EH (cell line): Measurements from ENCODE around the gene KCNA2.

Experiments used
- DNase-seq: peaks from one replicate; pipeline ENCODE4 v3.0.0-alpha.2; 2015; ENCODE audit warnings: low read depth

The KCNA2 gene

DNA sequence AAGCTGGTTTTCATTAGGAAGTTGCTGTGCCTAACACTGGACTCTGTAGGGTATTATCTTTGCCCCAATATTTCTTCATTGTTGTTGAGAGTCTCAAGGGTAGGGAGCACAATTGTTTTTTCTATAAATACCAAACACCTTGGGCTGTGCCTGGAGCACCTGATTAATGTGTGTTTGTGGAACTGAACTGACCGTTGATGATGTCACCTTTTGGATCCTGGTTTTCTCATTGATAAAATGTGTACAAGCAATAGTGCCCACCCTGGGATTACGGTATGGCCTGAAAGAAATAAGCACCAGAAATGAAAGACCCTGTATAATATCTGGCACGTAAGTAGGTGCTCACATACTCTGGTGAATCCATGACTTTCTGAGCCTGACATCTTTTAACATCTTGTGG lies 39.3 kb downstream of the KCNA2 start:
- no peak for DNase-seq

DNA sequence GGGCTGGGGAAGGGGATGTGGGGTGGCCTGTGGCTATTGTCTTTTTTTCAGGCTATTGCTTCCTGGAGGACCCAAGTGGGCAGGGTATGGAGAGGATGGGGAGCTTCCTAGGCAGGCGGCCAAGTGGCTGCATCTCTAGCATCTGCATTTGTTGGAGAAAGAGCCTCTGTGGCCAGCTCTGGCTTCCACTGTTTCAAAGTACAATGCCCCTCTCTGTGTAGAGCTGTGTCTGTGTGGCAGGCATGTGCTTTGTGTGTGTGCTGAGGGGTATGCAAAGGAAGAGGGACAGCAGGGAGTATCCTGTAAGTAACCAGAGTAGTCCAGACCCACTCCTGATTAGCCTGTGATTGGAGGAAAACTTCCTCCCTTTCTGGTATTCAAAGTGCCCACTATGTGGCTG lies 40.6 kb downstream of the KCNA2 start:
- DNase-seq: no peak

DNA sequence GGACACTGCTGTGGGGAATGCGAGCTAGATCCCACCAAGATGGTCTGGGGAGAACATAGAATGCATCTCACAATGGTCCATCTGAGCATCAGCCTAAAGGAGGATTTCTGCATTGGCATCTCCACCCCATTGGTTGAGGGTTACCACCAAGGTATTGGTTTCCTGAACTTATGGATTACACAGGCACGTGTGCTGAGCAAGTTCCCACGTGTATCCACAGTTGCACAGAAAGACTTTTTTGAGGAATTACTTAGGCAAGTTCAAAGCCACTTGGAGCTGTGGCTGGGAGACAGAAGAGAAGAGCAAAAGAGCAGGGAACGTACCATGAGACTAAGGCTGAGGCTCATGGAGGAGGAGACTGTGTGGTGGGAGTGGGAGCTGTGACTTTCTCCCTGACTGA lies 43.1 kb downstream of the KCNA2 start:
- DNase-seq: no peak

DNA sequence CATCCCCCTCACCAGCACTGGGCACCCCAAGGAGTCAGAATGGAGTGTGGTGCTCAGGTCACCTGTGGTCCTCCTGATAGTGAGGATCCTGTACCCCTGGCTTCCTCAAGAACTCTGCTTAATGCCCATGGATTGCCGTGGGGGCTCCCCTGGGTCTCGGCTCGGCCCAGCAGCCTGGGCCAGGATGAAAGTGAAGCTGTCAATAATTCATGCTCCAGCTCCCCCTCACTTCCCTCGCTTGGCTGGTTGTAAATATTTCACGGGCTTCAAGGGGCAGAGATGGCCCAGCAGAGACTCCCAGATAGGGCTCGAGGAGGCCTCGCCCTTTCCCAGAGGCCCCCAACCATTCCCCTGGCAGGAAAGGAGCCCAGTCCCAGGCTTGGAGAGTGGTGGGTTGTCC lies 44.6 kb downstream of the KCNA2 start:
- no peak for DNase-seq

DNA sequence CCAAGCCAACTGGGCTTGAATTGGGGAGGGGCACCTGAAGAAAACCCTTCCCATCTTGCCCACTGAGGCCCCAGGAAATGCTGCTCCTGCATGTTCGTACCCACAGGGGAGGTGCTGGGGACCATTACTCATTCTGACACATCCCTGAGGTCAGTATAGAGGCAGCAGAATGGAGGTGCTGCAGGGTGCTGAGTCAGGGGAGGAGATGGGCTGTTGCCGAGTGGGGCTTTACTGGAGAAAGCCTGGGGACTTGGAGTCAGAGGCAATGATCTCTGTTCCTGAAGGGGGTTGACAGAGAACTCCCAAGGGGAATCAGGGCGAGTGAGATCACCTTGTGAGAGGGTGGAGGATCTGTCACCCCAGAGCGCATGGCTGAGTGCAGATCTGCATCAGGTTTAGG lies 47.0 kb downstream of the KCNA2 start:
- no peak for DNase-seq

DNA sequence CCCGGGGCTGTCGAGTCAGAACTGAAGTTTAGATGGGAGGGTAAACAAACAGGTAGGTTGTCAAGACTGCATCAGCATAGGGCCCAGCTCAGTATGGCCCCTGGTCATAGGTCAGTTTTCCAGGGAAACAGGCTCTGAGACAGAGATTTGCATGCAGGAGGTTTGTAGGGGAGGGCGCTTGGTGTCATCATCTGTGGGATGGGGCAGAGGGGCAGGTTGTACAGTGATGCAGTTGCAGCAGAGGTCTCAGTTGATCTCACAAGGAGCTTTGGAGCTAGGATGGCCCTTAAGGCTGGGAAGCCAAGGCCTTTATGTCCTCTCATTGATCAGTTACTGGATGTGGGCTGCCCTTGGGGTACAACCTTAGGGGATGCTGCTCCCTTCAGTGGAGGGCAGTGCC lies 48.7 kb downstream of the KCNA2 start:
- no peak for DNase-seq

DNA sequence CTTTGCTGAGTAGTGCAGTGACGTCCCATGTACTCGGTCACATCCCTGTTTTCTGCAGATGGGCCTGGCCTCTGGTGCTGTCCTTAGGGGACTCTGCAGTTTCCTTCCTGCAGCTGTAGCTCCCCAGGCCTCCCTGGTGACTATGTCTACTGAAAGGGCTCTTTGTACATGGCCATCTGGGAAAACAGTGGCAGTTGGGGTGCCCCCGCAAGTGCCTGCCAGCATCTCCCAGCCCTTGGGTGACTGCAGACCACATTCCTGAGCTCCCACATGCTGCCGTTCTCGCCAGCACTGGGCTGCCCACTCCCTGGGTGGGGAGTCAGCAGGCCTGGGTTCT lies 49.7 kb downstream of the KCNA2 start:
- no peak for DNase-seq

DNA sequence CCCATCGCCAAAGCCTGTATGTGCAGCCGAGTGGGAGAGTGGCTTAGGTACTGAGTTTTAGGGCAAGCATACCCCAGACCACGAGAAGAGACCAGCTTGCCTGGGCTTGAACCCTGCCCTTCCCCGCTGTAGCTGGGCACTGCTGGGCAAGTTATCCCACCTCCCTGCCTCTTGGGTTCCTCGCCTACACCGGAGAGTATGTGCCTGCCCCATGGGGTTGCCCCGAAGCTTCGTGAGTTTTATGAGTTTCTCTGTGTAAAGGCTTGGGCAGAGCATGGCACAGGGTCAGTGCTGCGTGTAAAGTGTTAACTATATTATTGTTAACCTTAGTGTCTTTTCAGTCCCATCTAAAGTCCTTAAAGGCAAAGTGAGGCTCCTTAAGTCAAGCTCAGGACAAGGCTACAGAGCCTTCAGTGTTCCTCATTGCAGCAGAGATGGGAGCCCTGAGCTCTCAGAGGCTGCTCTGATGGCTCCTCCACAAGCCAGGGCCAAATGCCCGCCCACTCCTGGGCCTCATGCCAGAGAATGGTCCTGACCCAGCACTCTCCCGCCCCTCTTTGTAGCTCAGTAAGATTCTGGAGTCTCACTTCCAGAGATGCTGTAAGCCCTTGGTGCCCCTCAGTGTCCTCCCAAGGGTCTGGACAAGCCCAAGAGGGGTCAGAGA lies 50.2 kb downstream of the KCNA2 start:
- peak; percentile 2 for DNase-seq

DNA sequence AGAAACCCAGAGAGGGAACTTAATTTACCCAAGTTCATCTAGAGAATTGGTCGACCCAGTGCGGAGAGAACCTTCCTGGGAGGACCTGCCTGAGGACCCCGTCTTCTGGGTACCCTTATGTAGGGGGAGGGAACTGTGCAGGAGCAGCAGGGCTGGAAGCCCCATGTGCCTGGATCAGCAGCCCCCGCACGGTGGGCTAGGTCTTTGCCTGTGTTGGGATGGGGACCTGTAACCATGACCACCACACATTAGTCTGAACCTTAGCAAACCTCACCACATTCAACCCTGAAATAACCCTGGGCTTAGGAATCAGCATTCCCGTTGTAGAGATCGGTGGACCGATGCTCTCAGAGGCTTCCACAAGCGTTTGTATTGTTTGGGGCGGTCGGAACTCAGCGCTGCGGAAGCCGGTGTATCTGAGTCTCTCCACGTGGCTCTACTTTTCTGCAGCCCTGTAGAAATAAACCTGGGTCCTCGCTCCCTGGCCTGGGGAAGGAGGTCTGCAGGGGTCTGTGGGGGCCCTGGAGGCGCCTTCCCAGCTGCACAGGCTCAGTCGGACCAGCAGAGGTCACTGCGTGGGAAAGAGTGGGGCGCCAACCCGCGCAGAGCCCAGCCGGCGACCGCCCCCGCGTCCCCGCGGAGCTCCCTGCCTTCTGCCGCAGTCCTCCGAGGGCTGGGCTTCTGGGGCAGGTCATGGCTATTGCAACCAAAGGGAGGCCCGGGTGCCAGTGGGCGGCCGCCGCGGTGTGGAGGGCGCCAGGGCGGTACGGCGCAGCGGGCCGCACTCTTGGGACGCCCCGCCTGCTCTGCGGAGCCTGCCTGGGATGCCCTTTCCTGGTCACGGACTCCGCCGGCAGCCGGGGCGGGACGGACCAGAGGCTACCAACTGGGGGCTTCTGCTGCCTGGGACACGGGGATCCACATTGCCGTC lies 51.0 kb downstream of the KCNA2 start:
- DNase-seq: peak; percentile 35

DNA sequence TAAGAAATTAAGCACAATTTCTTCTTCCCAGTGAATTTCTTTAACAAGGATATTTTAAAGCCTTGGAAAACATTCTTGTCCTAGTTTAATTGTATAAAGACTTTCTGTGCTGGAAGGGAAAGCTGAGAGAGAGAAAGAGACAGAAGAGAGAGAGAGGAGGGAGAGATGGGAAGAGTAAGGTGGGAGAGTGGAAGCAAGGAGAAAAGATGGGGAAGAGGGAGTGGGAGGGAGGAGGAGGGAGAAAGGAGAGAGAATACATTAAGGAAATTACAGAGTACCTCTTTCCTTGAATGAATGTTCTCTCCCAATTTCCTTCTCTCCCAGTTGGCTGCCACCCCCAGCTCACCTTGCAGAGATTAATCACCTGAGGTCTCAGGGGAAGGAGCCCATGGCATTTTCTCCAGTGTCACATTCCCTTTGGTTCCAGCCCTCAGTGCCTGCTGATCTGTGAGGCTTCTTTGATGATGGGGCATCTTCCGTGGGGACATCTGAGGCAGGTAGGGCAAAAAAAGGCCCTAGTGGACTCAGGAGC lies 54.8 kb downstream of the KCNA2 start:
- DNase-seq: no peak

DNA sequence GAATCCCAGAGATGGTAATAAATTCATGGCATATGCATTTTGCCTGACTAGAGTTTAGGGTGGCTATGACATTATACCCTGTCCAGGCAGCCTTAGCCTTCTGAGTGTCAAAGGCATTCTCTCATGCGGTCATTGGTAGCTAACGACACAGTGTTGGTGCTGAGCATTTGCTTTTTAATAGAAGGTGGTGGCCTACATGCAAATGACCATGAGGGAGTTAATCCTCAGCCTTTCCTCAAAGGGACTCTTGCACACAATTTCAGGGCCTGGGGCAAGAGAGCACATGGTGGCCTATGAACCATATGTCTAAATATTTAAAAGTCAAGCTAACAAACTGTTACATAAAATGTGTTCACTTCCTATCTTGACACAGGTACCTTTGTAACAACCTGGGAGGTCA lies 56.3 kb downstream of the KCNA2 start:
- no peak for DNase-seq

DNA sequence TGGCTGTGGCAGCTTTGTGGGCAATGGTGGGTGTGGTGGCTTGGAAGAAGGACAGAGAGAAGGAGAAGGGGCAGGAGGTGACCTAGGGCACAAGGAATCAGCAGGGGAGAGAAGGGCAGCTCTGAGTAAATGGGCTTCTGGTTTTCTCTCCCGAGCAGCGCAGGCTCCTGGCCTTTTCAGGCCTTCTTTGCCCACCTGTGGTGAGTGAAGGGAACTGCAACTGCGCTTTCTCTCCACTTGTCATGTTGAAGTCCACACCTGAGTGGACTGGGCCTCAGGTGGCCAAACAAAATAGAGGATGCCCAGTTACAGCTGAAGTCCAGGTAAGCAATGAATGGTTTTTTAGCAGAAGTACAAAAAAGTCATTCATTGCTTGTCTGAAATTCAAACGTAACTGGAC lies 57.8 kb downstream of the KCNA2 start:
- DNase-seq: peak; percentile 8

DNA sequence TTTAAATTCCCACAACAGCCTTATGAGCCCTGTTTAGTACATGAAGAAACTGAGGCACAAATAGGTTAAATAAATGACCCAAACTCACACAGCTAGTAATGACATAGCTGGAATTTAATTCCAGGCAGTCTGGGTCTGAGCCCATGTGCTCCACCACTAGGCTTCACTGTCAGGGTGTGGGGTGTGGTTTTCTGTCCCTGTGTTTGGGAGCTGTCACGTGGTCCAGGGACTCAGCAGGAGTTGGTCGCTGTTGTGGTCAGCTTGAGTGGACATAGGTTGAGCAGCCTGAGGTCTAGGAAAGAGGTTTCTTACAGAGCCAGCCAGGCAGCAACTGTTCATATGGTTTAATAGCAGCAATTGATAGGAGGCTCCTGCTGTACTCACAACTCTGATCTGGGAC lies 59.1 kb downstream of the KCNA2 start:
- no peak for DNase-seq

DNA sequence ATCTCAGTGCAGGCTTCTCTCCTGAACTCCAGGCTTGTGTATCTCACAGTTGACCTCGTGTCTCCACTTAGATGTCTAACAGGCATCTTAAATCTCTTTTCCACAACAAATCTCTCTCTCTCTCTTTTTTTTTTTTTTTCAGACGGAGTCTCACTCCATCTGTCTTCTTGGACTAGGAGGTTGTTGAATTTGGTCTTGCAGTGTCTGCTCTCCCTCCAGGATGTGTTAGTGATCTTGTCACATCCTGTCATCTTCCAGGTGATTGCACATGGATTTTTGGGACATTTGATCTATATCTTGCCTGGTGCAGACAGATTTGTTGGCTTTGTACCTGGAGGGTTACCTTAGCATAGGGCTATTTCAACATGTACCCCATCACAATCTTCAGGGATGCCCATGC lies 60.7 kb downstream of the KCNA2 start:
- DNase-seq: no peak

DNA sequence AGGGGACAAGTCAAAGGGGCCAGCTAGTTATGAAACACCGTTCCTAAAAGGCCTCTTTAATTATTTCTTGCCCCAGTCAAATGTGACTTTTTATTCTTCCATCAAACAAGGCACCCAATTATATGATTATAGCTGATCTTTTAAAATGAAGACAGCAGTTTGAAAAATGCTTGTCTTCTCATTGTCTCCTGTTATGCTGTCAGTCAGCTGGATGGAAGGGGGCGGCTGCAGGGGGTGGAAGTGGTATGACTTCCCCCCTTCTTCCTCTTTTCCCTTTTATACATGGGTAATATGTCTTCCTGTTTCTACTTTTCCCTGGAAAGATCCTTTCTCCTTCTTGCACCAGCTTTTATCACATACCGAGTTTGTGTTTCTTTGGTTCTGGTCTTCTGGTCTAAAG lies 61.4 kb downstream of the KCNA2 start:
- no peak for DNase-seq
